ENCODE measurements around the gene MPP7. TPM values are rescaled to one million over a fixed set of nuclear protein-coding genes. Genes with fewer than 3 reads are reported as not detected.

MPP7 gene
- total and polyA plus RNA-seq, 4 donors = 3.5 to 8.9 (median 4.0) TPM

GRCh38 chr10:28294809-28295208 is 8.1 kb downstream of the MPP7 start:
- Histone ChIP-seq H3K4me1 (ENCODE audit: control insufficient read depth, insufficient read depth, low read length) (no peaks in the 10 kb centered on the region), H3K4me3 (ENCODE audit: low read depth, low read length) (no peak overlapping the region), H3K27me3 (ENCODE audit: control insufficient read depth, insufficient read depth, low read length) (no peaks in the 10 kb centered on the region), H3K9me3 (ENCODE audit: control insufficient read depth, insufficient read depth, low read length) (no peaks in the 10 kb centered on the region), H3K36me3 (ENCODE audit: control insufficient read depth, insufficient read depth, low read length) (no peaks in the 10 kb centered on the region), H3K27ac (ENCODE audit: low read depth, low read length) (no peak overlapping the region)
- no peak for DNase-seq (ENCODE audit: low read depth in 4 of 6, low spot score in 6 of 6)
- WGBS (ENCODE audit: insufficient coverage) = 59% methylated on average over 3 of the region's 5 CpGs

GRCh38 chr10:28294169-28294532 is 8.7 kb downstream of the MPP7 start:
- Histone ChIP-seq H3K4me1 (ENCODE audit: control insufficient read depth, insufficient read depth, low read length) (no peaks in the 10 kb centered on the region), H3K27me3 (ENCODE audit: control insufficient read depth, insufficient read depth, low read length) (no peaks in the 10 kb centered on the region), H3K4me3 (ENCODE audit: low read depth, low read length) (no peak overlapping the region), H3K27ac (ENCODE audit: low read depth, low read length) (no peak overlapping the region), H3K36me3 (ENCODE audit: control insufficient read depth, insufficient read depth, low read length) (no peaks in the 10 kb centered on the region), H3K9me3 (ENCODE audit: control insufficient read depth, insufficient read depth, low read length) (no peaks in the 10 kb centered on the region)
- WGBS (ENCODE audit: insufficient coverage) = 100% methylated on average over 3 of the region's 8 CpGs
- no peak for DNase-seq (ENCODE audit: low read depth in 4 of 6, low spot score in 6 of 6)

GRCh38 chr10:28293236-28294168 is 9.4 kb downstream of the MPP7 start:
- Histone ChIP-seq H3K27me3 (ENCODE audit: control insufficient read depth, insufficient read depth, low read length) (no peaks in the 10 kb centered on the region), H3K36me3 (ENCODE audit: control insufficient read depth, insufficient read depth, low read length) (no peaks in the 10 kb centered on the region), H3K27ac (ENCODE audit: low read depth, low read length) (no peak overlapping the region), H3K4me1 (ENCODE audit: control insufficient read depth, insufficient read depth, low read length) (no peaks in the 10 kb centered on the region), H3K9me3 (ENCODE audit: control insufficient read depth, insufficient read depth, low read length) (no peaks in the 10 kb centered on the region), H3K4me3 (ENCODE audit: low read depth, low read length) (no peak overlapping the region)
- peak in 1 of 6 donors; percentile 26 for DNase-seq (ENCODE audit: low read depth in 4 of 6, low spot score in 6 of 6)
- WGBS (ENCODE audit: insufficient coverage) = 87% methylated on average over 9 of the region's 21 CpGs

- Histone ChIP-seq H3K9me3 (ENCODE audit: control insufficient read depth, insufficient read depth, low read length) (no peaks in the 10 kb centered on the region), H3K27ac (ENCODE audit: low read depth, low read length) (no peak overlapping the region), H3K4me1 (ENCODE audit: control insufficient read depth, insufficient read depth, low read length) (no peaks in the 10 kb centered on the region), H3K27me3 (ENCODE audit: control insufficient read depth, insufficient read depth, low read length) (no peaks in the 10 kb centered on the region), H3K4me3 (ENCODE audit: low read depth, low read length) (no peak overlapping the region), H3K36me3 (ENCODE audit: control insufficient read depth, insufficient read depth, low read length) (no peaks in the 10 kb centered on the region)
- WGBS (ENCODE audit: insufficient coverage) = no CpG with 5 or more reads among the region's 5 CpGs
- no peak for DNase-seq (ENCODE audit: low read depth in 4 of 6, low spot score in 6 of 6)
Observed at GRCh38 chr10:28291881-28292297, 11.0 kb downstream of the MPP7 start.

GRCh38 chr10:28285816-28286215 is 17.0 kb downstream of the MPP7 start:
- no peaks in the 10 kb centered on the region for H3K36me3 ChIP-seq (ENCODE audit: control insufficient read depth, insufficient read depth, low read length)
- no peak for DNase-seq (ENCODE audit: low read depth in 4 of 6, low spot score in 6 of 6)
- no peaks in the 10 kb centered on the region for H3K27me3 ChIP-seq (ENCODE audit: control insufficient read depth, insufficient read depth, low read length)
- WGBS (ENCODE audit: insufficient coverage) = no CpG with 5 or more reads among the region's 6 CpGs
- no peak overlapping the region for H3K27ac ChIP-seq (ENCODE audit: low read depth, low read length)
- no peaks in the 10 kb centered on the region for H3K4me1 ChIP-seq (ENCODE audit: control insufficient read depth, insufficient read depth, low read length)
- no peak overlapping the region for H3K4me3 ChIP-seq (ENCODE audit: low read depth, low read length)
- H3K9me3 ChIP-seq (ENCODE audit: control insufficient read depth, insufficient read depth, low read length) = no peaks in the 10 kb centered on the region

GRCh38 chr10:28284126-28284525 is 18.7 kb downstream of the MPP7 start:
- no peaks in the 10 kb centered on the region for H3K36me3 ChIP-seq (ENCODE audit: control insufficient read depth, insufficient read depth, low read length)
- no peaks in the 10 kb centered on the region for H3K9me3 ChIP-seq (ENCODE audit: control insufficient read depth, insufficient read depth, low read length)
- DNase-seq (ENCODE audit: low read depth in 4 of 6, low spot score in 6 of 6) = no peak
- H3K27ac ChIP-seq (ENCODE audit: low read depth, low read length) = no peak overlapping the region
- no peak overlapping the region for H3K4me3 ChIP-seq (ENCODE audit: low read depth, low read length)
- no peaks in the 10 kb centered on the region for H3K27me3 ChIP-seq (ENCODE audit: control insufficient read depth, insufficient read depth, low read length)
- H3K4me1 ChIP-seq (ENCODE audit: control insufficient read depth, insufficient read depth, low read length) = no peaks in the 10 kb centered on the region

GRCh38 chr10:28283251-28283650 is 19.6 kb downstream of the MPP7 start:
- no peak overlapping the region for H3K27ac ChIP-seq (ENCODE audit: low read depth, low read length)
- 93% methylated on average over 2 of the region's 2 CpGs for WGBS (ENCODE audit: insufficient coverage)
- no peaks in the 10 kb centered on the region for H3K27me3 ChIP-seq (ENCODE audit: control insufficient read depth, insufficient read depth, low read length)
- H3K36me3 ChIP-seq (ENCODE audit: control insufficient read depth, insufficient read depth, low read length) = no peaks in the 10 kb centered on the region
- no peak for DNase-seq (ENCODE audit: low read depth in 4 of 6, low spot score in 6 of 6)
- H3K4me3 ChIP-seq (ENCODE audit: low read depth, low read length) = no peak overlapping the region
- H3K4me1 ChIP-seq (ENCODE audit: control insufficient read depth, insufficient read depth, low read length) = no peaks in the 10 kb centered on the region
- H3K9me3 ChIP-seq (ENCODE audit: control insufficient read depth, insufficient read depth, low read length) = no peaks in the 10 kb centered on the region

GRCh38 chr10:28282336-28282735 is 20.5 kb downstream of the MPP7 start:
- DNase-seq (ENCODE audit: low read depth in 4 of 6, low spot score in 6 of 6) = peak in 1 of 6 donors; percentile 68
- Histone ChIP-seq H3K4me1 (ENCODE audit: control insufficient read depth, insufficient read depth, low read length) (no peaks in the 10 kb centered on the region), H3K4me3 (ENCODE audit: low read depth, low read length) (no peak overlapping the region), H3K36me3 (ENCODE audit: control insufficient read depth, insufficient read depth, low read length) (no peaks in the 10 kb centered on the region), H3K27ac (ENCODE audit: low read depth, low read length) (no peak overlapping the region), H3K27me3 (ENCODE audit: control insufficient read depth, insufficient read depth, low read length) (no peaks in the 10 kb centered on the region), H3K9me3 (ENCODE audit: control insufficient read depth, insufficient read depth, low read length) (no peaks in the 10 kb centered on the region)
- WGBS (ENCODE audit: insufficient coverage) = 40% methylated on average over 2 of the region's 5 CpGs

- Histone ChIP-seq H3K27ac (ENCODE audit: low read depth, low read length) (no peak overlapping the region), H3K27me3 (ENCODE audit: control insufficient read depth, insufficient read depth, low read length) (no peaks in the 10 kb centered on the region), H3K9me3 (ENCODE audit: control insufficient read depth, insufficient read depth, low read length) (no peaks in the 10 kb centered on the region), H3K4me3 (ENCODE audit: low read depth, low read length) (no peak overlapping the region), H3K4me1 (ENCODE audit: control insufficient read depth, insufficient read depth, low read length) (no peaks in the 10 kb centered on the region), H3K36me3 (ENCODE audit: control insufficient read depth, insufficient read depth, low read length) (no peaks in the 10 kb centered on the region)
- WGBS (ENCODE audit: insufficient coverage) = 69% methylated on average over 7 of the region's 7 CpGs
- DNase-seq (ENCODE audit: low read depth in 4 of 6, low spot score in 6 of 6) = no peak
Observed at GRCh38 chr10:28281726-28282315, 21.0 kb downstream of the MPP7 start.

- 78% methylated on average over 3 of the region's 3 CpGs for WGBS (ENCODE audit: insufficient coverage)
- H3K4me3 ChIP-seq (ENCODE audit: low read depth, low read length) = no peak overlapping the region
- no peak for DNase-seq (ENCODE audit: low read depth in 4 of 6, low spot score in 6 of 6)
- no peaks in the 10 kb centered on the region for H3K27me3 ChIP-seq (ENCODE audit: control insufficient read depth, insufficient read depth, low read length)
- no peak overlapping the region for H3K27ac ChIP-seq (ENCODE audit: low read depth, low read length)
- H3K9me3 ChIP-seq (ENCODE audit: control insufficient read depth, insufficient read depth, low read length) = no peaks in the 10 kb centered on the region
- no peaks in the 10 kb centered on the region for H3K36me3 ChIP-seq (ENCODE audit: control insufficient read depth, insufficient read depth, low read length)
- H3K4me1 ChIP-seq (ENCODE audit: control insufficient read depth, insufficient read depth, low read length) = no peaks in the 10 kb centered on the region
Observed at GRCh38 chr10:28280652-28281051, 22.2 kb downstream of the MPP7 start.

Data from spinal cord (tissue), 10 donors.